Activated T-cell treated with anti-CD3 and anti-CD28 coated beads for 48 hours (primary cell): ENCODE data around the gene PKDCC.

Source experiments
- DNase-seq: peaks from one replicate; pipeline ENCODE4 v3.0.0-alpha.2; 2020; ENCODE audit warnings: low read depth

Gene PKDCC

GRCh38 chr2:42050010-42050702 lies 2.3 kb downstream of the PKDCC start:
- no peak for DNase-seq

DNA sequence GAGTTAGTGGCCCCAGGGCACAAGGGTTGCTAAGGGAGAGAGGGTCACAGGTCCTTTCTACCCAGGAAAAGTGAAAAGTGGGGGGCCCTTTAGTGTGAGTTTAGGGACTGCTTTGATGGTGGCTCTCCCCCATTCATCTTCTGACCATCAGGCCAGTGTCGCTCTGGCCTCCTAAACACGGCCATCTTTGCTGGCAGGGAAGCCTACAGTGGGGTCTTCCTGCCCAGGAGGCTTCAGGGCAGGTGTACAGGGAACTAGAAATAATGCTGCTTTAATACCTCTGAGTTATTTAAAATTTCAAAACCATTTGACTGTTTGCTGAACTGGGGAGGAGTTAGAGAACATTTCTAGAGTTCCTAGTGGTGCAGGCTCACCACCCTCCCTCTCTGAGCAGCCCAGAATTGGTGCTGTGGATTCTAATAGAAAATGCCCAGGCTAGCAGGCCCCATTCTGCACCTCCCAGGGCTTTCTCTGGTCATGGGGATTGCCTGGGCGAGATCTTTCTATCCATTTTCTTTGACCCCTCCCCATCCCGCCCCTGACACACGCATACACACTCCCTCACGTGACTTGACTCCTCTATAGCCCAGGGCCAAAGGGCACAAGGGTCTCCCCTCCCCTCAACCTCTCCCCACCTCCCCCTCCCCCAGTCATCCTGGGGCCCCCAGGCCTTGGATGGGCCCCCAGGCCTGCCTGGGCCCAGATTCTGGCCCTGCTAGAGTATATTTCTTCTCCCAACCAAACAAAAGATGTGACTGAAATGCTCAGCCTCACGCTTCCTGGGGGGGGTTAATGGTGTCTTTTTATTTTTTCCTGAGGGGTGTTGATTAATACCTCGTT lies 3.1 kb downstream of the PKDCC start:
- DNase-seq = no peak

GRCh38 chr2:42051543-42052235 lies 3.9 kb downstream of the PKDCC start:
- no peak for DNase-seq

DNA sequence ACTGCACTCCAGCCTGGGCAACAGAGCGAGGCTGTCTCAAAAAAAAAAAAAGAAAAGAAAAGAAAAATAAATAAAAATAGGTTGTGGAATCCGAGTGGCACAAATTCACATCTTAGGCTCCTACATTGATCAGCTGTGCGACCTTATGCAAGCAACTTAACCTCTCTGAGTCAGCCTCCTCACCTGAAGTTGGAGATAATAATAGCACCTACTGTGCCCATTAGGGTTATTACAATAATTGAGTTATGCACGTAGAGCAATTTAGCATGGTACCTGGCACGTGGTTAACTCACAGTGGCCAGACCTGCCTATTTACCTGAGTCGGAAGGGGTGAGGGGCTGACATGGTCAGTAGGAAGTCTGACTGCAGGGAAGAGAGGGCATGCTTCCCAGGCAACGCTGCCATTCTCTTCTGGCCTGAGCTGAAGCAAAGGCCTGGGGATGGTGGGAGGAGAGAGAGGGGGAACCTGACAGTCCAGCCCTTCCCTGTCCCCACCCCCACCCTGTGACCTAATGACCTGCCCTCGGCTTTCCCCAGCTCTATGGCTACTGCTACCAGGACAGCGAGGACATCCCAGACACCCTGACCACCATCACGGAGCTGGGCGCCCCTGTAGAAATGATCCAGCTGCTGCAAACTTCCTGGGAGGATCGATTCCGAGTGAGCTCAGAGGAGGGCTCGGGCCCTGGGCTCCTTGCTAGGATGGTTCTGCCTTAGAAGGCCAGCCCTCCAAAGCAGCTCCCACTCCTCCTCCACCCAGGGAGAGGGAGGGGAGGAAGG lies 5.1 kb downstream of the PKDCC start:
- no peak for DNase-seq

- DNase-seq = no peak
These were observed 5.6 kb downstream of the PKDCC start for GRCh38 chr2:42053482-42053790.

GRCh38 chr2:42053791-42054701 lies 6.2 kb downstream of the PKDCC start:
- no peak for DNase-seq

DNA sequence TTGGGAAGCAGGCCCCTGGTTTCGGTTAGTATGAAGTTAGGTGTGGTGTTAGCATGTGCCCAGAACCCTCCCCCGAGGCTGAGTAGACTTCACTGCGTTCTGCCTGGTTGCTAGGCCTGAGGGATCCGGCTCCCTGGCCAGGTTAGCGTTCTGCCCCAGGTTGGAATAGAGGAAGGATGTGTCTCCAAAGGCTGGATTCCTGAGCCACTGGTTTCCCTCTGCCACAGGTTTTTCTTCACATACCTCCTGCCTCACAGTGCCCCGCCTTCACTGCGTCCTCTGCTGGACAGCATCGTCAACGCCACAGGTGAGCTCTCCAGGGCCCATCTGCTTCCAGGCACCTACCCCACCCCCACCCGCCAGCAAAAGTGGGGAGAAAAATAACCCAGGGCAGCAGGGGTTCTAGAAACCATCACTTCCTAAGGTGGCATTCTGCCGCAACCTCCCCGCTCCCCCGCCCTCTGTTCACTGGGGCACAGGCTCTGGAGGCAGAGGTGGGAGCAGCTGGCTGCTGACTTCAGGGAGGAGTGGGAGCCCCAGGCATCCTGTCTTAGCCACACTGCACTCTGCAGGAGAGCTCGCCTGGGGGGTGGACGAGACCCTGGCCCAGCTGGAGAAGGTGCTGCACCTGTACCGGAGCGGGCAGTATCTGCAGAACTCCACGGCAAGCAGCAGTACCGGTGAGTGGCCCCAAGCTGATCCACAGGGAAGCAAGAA lies 7.1 kb downstream of the PKDCC start:
- no peak for DNase-seq

DNA sequence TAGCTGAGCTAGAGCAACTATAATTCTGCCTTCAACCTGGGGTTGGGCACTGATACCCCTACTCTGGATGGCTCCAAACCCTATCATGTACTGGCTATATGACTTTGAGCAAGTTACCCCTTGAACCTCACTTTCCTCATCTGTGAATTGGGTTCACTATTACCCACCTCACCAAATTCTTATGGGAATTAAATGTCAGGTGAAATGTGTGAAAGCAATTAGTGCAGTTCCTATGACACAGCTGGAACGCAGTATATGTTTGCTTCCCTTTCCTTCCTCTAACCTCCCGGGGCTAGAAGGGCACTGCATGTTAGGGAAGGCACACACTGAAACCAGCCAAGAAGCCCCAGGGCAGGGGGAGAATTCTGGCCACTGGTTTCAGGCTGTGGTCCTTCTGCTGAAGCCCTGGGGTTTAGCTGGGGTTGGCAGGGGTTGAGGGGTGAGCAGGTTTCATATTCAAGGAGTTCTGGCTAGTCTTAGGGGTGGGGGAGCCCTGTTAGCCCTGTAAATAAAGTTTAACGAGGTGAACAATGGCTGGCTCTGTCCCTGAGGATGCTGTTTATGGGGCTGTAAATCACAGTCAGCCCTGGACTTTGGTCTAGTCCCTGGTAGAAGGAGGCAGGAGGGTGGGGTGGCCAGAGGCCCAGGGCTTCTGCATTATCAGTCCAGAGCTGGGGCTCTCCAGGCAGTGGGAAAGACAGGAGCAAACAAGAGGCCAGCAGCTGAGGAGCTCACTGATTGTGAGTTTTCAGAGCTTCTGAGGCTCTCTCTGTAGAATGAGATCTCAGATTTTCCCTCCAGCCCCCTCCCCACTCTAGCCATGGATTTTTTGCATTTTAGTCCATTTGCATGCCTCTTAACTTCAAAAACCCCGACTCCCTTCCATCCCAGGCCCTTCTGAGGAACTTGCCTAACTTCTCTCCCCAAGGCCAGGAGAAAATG lies 8.0 kb downstream of the PKDCC start:
- DNase-seq = no peak

DNA sequence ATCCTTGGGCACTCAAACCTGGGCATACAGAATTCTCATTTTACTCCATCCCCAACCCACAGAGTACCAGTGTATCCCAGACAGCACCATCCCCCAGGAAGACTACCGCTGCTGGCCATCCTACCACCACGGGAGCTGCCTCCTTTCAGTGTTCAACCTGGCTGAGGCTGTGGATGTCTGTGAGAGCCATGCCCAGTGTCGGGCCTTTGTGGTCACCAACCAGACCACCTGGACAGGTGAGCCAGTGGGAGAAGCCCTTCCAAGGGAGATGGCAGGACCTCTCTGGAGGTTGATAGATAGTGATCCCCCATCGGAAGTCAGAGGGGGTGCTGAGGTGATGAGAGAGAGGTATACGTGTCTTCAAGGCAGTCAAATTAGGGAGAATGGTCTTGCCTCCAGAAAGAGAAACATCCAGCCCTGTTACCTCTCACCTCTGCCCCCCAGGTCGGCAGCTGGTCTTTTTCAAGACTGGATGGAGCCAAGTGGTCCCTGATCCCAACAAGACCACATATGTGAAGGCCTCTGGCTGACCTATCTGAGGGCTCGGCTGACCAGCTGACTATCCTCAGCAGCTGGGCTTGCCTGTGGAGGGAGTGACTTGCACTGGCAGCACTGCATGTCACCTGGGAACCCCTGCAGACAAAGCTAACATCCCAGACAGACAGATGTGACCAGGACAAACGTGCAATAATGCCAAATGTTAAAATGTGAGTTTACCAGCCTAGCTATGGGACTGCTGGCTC lies 9.5 kb downstream of the PKDCC start:
- no peak for DNase-seq

DNA sequence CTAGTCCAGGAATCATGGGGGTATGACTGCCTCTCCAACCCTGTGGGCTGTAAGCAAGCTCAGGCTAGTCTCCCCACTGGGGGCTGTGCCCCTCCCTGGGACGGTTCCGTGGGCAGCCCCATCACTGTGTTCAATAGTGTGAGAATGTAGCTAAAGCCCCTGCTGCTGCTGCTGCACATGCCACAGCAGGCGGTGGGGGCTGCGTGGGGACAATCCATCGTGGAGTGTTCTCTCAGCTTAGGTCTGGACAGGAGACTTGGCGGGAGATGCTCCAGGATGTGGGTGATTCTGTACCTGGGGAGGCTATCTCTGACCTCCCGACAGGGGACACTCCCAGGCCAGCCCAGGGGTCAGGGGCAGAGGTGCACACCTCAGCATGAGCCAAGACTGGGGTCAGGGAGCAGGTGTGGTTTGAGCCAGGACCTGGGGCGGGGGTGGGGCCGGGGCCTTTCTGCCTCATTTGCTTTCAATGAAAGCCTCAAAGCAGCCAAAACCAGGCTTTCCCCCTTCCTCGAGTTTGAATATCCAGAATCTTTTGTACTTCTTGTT lies 10.2 kb downstream of the PKDCC start:
- DNase-seq = no peak

DNA sequence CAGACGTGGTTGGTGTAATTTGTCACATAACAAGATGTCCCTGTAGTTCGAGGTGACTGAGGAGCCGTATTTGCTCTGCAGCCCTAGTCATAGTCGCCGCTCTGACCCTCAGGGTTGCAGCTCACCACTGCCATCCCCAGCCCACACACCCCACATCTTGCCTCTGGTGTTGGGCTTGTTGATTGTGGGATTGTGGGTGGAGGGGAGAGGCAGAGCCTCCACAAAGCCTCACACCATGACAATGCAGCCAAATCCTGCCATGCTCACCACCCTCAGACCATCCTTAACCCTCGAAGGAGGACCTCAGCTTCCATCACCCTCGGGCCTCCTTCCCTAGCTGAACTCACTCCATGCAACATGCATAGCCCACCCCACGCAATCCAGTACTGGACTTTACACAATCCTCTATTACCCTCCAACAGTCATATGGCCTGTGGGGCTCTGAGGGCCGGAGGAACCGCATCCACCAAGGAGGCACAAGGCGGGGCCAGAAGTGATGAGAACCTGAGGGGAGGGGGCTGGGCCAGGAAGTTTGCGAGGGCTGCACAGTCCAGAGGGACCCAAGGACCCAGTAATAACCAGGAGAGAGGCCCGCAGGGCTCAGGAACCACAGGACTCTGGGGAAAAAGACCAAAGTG lies 11.6 kb downstream of the PKDCC start:
- DNase-seq = no peak

DNA sequence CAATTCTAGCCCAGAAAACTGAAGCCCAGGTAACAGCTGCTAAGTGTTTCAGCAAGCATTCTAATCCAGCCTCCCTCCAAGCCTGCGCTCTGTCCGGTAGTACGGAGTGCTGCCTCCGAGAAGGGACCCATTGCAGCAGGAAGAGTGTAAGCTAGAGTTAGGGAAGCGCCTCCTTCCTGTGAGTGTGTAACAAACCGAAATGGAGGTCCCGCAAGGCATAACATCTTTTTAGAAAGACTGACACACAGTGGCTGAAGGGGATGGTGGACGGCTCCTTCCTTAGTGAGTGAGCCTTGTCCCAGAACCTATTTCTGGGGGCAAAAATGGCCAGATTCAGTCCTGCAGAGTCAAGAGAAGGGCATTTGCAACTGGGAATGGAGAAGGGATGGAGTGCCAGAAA lies 12.2 kb downstream of the PKDCC start:
- DNase-seq = no peak

- no peak for DNase-seq
These were observed 13.1 kb downstream of the PKDCC start for GRCh38 chr2:42060718-42061619.

- no peak for DNase-seq
These were observed 14.0 kb downstream of the PKDCC start for GRCh38 chr2:42061839-42062238.

DNA sequence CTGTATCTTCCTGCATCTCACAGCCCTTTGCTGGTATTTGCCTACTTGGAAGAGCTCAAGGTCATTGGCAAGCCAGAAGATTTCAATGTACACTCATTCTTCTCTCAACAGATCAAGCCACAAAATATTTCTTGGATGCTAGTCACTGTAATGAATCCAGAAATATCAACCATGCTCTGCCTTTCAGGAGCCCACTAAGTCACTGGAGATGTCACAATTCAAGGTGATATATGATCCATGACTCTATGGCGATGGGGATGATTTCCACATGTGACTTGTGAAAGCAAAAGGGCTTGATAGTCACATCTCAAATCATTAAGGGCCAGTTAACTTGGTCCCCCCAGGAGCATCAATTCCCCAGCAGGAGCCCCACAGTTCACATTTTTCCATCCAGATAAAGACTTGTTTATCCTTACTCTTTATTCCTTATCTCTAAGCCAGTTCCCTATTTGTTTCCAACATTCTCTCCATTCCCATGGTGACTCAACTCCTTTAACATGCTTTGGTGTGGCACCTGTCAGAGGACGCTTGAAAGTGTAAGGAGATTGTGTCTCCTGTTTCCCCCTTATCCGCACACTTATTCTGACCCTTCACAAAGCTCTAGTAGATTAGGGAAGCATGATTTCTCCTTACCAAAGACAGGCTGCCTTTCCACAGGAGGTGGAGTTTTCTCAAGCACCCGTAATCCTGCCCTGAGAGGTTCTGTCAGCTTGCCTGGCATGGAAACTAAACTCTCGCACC lies 15.8 kb downstream of the PKDCC start:
- no peak for DNase-seq

- no peak for DNase-seq
These were observed 16.7 kb downstream of the PKDCC start for GRCh38 chr2:42064417-42064942.
